ENCODE results near the gene RGS11.
"Not testable (repeated sequence)": the region's sequence is repeated elsewhere in the genome, so short reads cannot be mapped to it uniquely, and the experiment has no call there.

Gene RGS11

GRCh38 chr16:234468-235305 is 41.1 kb downstream of the RGS11 start, which contains the start of gene FAM234A:
Gene FAM234A, plus strand, starts transcription at chr16:234821. Its CDS starts 19,593 bp downstream, at chr16:254414.
- H3K4me3 ChIP-seq (ENCODE audit: control insufficient read depth, low read depth, low read length) = peak within 1 kb of the TSS; percentile 67
- TF ChIP-seq, protein P1, sequence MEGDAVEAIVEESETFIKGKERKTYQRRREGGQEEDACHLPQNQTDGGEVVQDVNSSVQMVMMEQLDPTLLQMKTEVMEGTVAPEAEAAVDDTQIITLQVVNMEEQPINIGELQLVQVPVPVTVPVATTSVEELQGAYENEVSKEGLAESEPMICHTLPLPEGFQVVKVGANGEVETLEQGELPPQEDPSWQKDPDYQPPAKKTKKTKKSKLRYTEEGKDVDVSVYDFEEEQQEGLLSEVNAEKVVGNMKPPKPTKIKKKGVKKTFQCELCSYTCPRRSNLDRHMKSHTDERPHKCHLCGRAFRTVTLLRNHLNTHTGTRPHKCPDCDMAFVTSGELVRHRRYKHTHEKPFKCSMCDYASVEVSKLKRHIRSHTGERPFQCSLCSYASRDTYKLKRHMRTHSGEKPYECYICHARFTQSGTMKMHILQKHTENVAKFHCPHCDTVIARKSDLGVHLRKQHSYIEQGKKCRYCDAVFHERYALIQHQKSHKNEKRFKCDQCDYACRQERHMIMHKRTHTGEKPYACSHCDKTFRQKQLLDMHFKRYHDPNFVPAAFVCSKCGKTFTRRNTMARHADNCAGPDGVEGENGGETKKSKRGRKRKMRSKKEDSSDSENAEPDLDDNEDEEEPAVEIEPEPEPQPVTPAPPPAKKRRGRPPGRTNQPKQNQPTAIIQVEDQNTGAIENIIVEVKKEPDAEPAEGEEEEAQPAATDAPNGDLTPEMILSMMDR (IDR thresholded peaks at IDR 0.05; ENCODE audit: control insufficient read depth, insufficient read depth, low read depth, low read length, missing control alignments) = peak; percentile 43
- peak; percentile 21 for DNase-seq (ENCODE audit: low read depth)

DNA sequence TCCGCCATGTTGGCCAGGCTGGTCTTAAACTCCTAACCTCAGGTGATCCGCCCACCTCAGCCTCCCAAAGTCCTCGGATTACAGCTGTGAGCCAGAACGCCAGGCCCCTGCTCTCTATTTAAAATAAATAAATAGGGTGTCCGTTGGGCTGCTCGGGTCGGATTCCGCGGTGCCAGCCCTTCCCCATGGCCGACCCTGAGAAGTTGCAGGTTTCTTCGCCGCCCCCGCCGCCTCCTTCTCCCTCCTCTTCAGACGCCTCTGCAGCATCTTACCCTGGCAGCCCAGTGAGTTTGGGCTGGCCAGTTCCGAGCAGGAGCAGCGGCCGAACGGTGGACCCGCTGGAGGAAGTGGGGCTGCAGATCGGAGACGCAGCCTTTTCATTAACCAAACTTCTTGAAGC is 44.8 kb downstream of the RGS11 start:
- TF ChIP-seq, protein P1 (IDR thresholded peaks at IDR 0.05; ENCODE audit: control insufficient read depth, insufficient read depth, low read depth, low read length, missing control alignments) = no peak
- no peak for DNase-seq (ENCODE audit: low read depth)
- H3K4me3 ChIP-seq (ENCODE audit: control insufficient read depth, low read depth, low read length) = no peak overlapping the region

DNA sequence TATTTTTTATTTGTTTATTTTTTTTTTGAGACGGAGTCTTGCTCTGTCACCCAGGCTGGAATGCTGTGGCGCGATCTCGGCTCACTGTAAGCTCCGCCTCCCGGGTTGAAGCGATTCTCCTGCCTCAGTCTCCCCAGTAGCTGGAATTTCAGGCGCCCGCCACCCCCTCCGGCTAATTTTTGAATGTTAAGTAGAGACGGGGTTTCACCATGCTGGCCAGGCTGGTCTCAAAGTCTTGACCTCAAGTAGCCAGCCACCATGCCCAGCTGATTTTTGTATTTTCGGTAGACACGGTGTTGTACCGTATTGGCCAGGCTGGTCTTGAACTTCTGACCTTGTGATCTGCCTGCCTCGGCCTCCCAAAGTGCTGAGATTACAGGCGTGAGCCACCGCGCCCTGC is 45.4 kb downstream of the RGS11 start:
- not testable (repeated sequence) for DNase-seq (ENCODE audit: low read depth); H3K4me3 ChIP-seq (ENCODE audit: control insufficient read depth, low read depth, low read length)

DNA sequence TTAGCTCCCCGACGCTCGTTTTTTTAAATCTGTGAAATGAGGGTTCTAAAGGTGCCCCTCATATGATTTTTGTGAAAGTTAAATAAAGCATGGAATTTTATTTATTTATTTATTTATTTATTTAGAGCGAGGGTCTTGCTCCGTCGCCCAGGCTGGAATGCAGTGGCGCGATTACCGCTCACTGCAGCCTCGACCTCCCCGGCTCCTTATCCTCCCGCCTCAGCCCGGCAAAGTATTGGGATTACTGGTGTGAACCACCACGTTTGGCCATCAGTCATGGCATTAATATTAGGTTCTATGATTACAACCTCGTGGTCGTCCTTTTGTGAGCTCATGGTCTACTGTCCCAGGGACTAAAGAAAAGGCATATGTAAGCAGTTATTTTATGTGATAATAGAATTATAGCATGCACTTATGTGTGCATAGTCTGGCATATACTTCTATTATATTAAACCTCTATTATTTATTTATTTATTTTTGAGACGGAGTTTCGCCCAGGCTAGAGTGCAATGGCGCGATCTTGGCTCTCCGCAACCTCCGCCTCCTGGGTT is 45.9 kb downstream of the RGS11 start:
- TF ChIP-seq, protein P1 (IDR thresholded peaks at IDR 0.05; ENCODE audit: control insufficient read depth, insufficient read depth, low read depth, low read length, missing control alignments) = no peak
- H3K4me3 ChIP-seq (ENCODE audit: control insufficient read depth, low read depth, low read length) = peak overlapping the region; percentile 70; the same call in 1 of the 2 replicates
- DNase-seq (ENCODE audit: low read depth) = no peak

- TF ChIP-seq, protein P1 (IDR thresholded peaks at IDR 0.05; ENCODE audit: control insufficient read depth, insufficient read depth, low read depth, low read length, missing control alignments) = no peak
- DNase-seq (ENCODE audit: low read depth) = peak; percentile 14
Measured at GRCh38 chr16:228852-229730, 46.7 kb downstream of the RGS11 start, which contains the start of gene LUC7L. Gene LUC7L, minus strand, starts transcription at chr16:229449. Its CDS starts 110 bp downstream, at chr16:229339.

DNA sequence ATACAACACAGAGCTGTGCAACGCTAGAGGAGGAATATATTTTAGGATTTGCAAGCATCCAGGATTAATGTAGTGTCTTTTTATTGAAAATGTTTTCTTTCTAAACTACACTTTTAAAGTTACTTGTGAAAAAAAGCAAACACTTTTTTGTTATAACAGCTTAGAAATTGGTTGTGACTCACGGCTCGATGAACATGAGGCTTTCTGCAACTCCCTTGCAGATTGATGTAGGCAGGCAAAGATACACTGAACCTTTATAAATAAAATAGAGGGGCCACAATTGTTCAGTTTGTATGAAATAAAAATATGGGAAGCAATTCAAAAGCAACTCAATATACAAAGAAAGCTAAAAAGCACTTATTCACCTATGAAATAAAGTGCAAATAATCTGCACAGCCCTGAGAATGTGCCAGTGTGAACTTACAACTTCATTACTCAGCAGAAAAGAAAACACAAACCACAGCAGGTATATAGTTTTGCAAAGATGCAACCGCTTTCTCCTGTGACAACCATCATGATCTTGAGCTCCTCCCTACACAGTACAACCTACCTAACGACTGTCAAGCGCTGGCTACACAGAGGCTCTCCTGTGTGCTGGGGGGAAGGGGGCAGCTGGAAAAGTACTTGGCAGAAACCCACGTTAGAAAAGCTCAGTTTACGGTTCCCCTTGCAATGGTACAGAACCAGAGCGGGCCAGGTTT is 47.4 kb downstream of the RGS11 start:
- H3K4me3 ChIP-seq (ENCODE audit: control insufficient read depth, low read depth, low read length) = peak overlapping the region; percentile 70
- TF ChIP-seq, protein P1 (IDR thresholded peaks at IDR 0.05; ENCODE audit: control insufficient read depth, insufficient read depth, low read depth, low read length, missing control alignments) = no peak
- DNase-seq (ENCODE audit: low read depth) = no peak

More at GRCh38 chr16:228852-229730, 46.7 kb downstream of the RGS11 start, which contains the start of gene LUC7L:
- peak within 1 kb of the TSS; percentile 70 for H3K4me3 ChIP-seq (ENCODE audit: control insufficient read depth, low read depth, low read length)
